ENCODE data around the gene TUBGCP3.

Gene TUBGCP3

DNA sequence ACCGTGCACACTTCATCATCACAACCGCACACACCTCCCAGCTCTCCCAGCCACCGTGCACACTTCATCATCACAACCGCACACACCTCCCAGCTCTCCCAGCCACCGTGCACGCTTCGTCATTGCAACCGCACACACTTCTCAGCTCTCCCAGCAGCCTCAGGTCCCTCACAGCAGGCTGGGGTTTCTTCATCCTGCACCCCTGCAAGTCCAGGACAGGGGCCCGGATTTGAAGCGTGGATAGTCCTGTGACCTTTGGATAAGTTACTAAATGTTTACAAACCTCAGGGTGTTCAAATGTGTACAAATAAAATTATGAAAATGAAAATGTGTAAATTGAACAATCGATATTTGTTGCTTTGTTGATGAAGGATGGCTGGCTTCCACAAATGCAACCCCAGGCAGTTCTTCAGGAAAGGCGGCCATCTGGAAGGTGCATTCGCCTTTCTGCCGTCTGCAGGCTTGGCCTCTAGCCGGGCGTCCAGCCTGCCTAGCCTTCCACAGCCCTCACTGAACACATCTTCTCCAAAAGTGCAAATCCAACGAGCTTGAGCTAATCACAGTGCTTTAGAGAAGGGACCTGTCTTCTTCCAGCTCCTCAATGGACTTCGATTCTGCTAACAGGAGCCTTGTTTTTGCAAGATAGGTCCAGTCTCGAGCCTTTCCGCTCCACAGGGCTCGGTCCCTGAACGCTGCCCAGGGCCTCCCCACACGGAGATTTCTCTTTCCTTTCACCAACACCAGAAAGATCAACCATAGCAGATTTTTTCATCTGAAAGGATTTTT lies 137.6 kb downstream of the TUBGCP3 start:
- DNase-seq: no peak

DNA sequence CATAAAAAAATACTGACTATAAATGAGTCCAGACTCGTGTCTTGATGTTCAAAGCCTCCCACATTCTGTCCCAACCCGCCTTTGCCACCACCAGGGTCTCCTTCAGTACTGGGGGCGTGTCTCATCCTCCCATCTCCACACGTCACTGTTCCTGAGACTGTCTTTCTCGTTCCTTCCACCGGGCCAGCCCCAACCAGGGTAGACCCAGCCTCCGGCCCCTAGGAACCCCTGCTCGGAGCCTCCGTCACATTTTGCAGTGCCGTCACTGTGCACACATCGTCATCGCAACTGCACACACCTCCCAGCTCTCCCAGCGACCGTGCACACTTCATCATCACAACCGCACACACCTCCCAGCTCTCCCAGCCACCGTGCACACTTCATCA lies 138.4 kb downstream of the TUBGCP3 start:
- DNase-seq: no peak

DNA sequence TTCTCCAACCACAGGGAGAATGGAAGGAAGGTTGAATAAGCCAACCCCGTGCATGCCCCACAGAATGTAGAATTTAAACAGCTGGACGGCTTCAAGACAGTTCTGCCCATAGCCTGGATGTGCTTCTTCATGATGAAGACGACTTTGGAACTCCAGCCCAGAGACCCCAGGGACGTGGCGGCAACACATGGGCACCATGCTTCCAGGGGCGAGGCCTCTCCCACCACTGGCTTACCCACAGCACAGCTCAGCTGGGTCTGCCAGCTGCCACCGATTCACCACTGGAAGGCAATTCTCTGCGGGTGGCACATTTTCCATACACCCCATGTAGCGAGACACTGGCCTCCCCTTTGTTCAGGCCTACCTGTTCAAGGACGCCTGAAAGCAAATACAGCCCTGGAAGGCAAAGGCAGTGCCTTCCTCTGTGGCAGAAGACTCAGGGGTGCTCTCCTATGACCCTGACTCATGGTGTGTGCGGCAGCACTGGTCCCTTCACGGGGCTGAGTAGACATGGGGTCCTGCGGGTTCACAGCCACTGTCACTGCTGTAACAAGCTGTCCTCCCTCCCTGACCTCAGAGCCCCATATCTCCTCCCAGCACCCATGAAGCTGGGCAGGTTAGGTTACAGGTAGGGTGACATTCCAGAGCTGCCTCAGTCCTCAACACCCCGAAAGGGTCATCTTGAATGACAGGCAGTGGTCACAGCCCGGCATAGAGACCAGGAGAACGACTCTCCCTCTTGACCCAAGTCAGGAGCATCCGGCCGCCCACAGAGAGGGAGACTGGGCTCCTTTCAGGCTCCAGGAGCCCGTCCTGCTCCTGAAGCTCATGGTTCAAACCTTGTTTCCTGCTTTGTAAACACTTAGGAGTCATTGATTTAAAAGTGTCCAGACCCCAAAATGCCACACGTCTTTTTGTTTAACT lies 139.1 kb downstream of the TUBGCP3 start:
- DNase-seq: no peak

DNA sequence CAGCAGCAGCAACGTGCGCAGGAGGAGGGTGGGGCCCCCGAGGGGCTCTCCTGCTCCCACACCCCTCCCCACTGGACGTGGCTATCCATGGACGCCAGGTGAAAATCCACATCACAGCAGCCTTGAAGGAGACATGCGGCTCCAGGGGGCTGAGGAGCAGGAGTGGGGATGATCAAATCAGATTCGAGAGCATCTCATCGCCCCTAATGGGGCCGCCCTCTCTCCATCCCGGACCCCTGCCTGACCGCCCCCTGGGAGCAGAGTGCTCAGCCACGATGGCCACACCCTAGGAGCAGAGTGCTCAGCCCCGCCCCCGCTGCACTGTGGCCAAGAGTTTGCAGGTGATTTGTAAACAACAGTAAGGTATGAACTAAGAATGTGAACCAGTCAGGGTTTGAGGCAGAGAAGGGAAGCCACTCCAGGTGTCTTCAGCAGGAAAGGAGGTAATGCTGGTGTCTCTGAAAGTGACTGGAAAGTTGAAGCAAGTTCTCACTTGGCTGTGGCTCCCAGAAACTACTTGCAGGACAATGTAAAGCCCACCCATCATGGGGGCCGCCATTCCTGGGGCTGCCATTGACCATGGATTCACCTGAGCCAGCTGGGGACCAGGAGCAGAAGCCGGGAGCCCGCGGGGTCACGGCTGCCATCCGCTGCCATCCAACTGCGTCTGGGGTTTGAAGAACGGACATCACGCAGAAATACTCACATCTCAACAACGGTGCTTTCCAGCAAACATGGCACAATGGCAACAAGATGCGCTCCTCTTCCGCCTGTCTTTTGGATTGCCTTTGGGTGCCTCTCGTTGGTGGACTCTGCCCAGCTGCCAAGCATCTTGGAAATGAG lies 140.0 kb downstream of the TUBGCP3 start:
- no peak for DNase-seq

DNA sequence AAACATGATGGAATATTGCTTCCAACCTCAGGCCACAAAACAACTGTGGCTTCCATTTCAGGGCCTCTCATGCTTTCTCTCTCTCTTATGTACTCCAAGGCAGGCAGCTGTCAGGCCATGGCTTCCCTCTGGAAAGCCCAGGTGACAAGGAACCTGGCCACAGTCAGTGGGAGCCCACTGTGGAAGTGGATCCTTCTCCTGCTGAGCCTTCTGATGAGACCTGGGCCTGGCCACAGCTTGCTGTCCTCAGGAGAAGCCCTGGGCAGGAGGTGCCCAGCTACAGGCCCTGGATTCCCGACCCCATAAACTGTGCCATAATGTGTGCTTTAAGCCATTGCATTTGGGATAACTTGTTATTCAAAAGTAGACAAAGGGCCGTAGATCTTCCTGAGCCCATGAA lies 140.6 kb downstream of the TUBGCP3 start:
- DNase-seq: no peak

DNA sequence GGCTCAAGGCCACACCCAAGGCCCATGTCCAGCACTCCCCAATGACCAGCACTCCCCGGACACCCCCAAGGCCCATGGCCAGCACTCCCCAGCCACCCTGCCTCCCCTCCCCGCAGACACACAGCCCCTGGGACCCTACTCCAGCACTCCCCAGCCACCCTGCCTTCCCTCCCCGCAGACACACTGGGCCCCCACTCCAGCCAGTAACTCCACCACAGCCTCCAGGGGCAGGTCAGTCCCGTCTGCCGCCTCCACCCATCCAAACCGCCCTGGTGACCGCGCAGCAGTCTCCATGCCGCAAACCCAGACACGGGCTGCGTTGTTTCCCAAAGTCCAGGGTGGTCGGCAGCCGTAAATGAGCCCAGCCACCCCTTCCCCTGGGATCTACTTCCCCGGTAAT lies 141.1 kb downstream of the TUBGCP3 start:
- DNase-seq: no peak

DNA sequence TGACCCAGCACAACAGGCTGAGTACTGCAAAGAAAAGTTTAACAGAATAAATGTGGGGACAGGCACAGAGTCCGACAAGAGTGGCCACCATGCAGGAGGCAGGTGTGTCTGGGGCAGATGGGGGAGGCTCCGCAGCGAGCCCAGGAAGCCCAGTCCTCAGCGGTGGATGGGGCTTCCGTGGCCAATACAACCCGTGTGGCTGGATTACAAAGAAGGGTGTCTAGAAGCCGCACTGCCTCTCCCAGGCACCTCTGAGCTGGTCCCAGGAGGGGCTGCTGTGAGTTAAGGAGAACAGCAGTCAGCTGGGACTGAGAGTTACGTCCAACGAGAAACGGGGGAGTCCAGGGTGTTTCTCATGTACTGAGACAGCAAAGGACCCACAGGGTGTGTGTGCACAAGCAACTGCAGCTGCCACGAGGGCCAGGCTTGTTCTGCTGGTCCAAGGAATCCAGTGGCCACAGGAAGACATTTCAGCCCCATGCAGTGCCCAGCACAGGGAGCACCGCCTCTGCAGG lies 141.5 kb downstream of the TUBGCP3 start:
- DNase-seq: no peak

DNA sequence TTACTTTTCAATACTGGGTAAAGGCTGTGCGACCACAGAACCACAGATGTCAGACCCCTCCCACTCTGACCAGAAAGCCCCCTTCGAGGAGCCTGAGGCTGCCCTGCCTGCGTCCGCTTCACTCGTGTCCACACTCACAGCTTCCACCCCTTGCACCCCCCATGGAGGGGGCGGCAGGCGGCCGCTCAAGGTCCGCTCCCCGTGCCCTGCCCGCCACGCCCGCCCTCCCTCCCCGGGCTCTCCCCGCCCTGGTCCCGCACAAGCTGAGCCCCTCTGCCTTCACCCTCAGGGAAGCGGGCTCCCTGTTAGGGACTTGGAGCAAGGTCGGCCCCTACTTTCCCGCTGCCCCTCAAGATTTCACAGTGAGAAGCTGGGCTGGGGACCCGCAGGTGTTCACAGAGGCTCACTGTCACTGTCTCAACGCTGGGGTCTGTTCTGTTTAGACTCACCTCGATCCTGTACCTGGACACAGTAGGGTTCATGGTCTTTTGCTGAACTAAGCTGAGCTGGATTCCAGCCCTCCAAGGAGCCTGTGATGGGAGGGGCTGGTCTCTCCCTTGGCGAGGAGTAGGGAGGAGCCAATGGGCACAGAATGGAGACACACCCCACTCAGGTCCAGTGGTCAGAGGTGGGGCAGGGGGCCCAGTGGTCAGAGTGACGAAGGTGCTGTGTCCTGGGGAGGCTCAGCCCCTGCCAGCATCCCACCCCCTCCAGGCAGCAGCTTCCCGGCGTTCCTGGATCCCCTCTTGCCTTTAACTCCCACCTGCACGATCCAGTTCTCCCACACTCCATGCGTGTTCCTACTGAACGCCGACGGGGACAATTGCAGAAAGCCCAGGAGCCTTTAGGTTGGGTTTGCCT lies 142.3 kb downstream of the TUBGCP3 start:
- DNase-seq: no peak

DNA sequence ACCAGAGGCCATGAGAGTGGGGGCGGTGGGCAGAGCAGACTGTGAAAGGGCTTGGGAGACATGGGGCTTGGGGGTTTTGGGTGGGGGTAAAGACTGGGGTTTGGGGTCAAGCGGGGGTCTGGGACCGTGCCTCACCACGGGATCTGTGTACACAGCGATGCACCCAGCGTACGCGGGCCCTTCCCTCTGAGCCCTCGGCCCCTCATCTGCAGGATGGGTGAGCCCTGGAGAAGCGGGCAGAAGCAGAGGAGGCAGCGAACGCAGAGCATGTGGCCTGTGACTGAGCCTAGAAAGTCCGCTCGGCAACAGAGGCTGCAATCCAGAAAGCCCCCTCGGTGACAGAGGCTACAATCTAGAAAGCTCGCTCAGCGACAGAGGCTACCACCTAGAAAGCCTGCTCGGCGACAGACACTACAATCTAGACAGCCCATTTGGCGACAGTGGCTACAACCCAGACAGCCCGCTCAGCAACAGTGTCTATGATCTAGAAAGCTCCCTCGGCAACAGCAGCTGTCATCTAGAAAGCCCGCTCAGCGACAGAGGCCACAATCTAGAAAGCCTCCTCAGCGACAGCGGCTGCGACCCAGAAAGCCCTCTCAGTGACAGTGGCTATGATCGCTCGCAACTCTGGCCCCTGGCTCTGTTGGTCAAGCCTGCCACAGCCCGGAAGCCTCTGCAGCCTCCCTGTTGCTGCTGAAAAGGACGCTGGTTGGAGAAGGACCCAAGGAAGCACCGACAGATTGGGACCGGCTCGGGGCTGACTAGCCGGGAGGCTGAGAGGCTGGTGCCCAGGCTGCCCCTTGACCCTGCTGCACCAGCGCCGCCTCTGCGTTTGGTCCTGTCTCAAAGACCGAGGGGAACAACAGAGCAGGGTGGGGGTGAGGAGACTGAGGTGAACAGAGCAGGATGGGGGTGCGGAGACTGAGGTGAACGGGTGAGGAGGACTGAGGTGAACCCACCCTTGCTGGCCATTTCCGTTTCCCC lies 143.2 kb downstream of the TUBGCP3 start:
- no peak for DNase-seq

DNA sequence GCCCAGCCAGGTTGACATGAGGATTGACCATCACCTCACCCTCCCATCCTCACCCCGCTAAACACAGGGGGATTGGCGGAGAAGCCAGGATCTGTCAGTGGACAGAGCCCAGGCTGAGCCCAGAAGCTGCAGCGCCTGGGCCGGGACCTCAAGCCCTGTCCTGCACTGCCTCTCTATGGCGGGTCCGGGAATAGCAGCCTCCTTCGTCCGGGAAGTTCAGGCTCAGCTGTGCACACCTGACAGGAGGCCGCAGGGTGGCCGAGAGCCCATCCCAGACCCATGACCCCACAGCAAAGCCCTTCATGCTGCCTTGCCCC lies 144.0 kb downstream of the TUBGCP3 start:
- DNase-seq: peak; percentile 79

DNA sequence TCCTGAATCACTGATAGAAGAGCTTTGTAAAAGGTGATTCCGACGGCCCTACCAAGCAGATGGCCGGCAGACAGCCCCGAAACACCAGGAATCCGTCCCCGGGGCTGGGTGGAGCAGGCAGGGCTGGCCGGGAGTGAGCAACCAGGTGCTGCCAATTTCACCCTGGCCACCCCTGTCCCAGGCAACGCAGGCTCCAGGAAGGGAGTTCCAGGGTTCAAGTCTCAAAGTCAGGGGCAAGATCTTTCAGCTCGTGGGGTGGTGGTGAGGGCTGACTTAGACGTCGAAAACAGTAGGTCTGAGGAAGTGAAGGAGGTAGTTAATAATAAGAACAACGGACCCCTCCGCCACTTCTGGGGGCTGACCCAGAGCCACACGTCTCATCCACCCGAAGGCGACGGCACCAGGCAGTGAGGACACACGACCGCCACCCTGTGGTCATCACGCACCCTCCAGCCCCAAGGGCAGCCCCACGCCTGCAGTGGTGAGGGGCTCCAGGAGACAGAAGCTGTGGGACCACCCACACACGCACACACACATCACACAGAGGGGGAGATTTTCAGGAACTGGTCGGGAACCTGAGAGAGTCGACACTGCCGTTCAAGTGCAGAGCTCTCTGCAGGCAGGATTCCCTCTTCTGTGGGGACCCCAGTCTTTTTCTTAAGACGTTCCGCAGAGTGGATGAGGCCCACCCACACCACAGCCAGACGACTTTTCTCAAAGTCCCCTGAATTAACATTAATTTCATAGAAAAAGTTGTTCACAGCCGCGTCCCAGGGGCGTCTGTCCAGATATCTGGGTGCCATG lies 144.6 kb downstream of the TUBGCP3 start:
- peak; percentile 13 for DNase-seq

DNA sequence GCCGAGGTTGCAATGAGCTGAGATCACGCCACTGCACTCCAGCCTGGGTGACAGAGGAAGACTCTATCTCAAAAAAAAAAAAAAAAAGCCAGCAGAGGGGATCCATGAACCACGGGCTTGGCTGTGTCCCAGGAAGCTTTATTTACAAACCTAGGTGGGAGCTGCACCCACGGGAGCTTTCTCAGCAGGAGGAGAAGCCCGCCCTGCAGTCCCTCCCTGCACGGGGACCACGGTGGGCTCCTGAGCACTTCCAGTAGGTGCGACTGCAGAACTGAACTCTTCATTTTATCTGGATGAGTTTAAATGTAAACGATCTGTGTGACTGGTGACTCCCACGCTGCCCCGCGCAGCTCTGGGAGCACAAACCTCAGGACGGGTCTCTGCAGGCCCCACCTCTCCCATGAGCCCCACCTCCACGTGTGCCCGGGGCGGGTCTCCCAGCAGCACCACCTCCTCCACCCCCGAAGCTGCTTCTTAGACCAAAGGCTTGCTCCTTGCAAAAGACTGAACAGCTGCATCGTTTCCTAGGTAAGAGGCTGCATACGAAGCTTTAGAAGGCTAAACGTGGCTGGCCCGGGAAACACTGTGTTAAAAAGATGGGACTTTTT lies 145.4 kb downstream of the TUBGCP3 start:
- DNase-seq: no peak

DNA sequence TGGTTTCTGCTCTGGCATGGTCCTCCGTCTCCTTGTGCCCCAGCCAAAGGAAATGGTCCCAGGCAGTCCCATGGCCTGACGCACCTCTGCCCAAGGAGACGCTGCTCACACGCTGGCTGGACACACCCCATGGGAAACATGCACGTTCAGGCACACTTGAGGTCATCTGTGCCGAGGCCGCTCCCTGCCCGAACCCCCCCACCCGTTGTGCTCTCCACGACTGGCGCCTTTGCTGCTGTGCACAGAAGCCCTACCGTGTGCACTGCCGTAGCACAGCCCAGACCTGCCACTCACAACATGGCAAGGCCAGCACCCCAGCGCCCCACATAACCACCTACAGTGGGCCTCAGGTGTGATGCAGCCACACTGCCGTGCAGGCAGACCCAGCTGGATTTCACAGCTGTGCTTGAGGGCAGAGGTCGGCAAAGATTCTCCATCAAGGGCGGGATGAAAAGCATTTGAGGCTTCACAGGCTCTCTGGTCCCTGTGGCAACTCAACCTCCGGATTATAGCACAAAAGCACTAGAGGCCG lies 146.1 kb downstream of the TUBGCP3 start:
- DNase-seq: no peak

DNA sequence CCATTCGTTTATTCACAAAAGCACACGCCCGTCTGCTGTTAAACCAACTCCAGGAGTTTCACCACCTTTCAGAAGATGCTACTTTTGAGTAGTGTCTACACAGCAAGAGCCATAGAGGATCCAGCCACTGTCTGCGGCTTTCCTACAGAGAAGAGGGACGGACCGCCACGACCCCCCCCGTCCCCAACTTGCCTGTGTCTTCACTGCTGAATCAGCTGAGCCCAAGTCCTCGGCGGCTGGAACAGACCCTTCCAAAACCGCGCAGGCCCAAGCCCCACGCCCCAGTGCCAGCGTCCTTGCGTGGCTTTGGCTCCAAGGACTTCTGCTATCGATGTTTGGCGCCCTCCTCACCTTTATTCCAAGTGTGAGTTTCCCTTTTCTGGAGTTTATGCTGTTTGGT lies 146.7 kb downstream of the TUBGCP3 start:
- no peak for DNase-seq

DNA sequence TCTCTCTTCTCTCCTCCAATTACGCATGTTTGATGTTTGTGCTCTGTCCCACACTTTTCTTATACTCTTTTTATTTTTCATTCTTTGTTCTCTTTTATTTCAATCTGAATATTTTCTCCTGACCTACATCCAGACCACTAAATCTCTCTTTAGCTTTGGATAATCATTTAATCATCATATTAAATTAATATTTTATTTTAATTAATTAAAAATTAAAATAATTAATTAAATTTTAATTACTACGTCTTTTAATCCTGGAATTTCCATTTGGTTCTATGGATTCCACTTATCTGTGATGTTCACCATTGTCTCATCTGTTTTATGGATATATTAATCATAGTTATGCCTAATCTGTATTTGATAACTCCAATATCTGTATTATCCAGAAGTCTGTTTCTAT lies 149.4 kb downstream of the TUBGCP3 start:
- no peak for DNase-seq

DNA sequence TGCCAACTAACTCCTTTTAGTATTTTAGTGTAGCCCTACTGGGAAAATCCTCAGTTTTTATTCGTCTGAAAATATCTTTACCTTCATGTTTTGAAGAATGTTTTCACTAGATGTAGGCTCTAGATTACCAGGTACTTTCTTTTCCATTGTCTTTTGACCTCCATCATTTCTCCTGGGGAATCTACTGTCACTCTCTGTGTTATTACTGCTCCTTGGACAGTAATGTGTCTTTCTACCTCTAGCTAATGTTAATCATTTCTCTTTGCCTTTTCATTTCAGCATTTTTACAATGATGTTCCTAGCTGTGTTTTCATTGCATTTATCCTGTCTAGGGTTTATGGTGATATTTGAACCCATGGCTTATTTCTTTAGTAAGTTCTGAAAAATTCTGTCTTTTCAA lies 149.9 kb downstream of the TUBGCP3 start:
- DNase-seq: no peak

DNA sequence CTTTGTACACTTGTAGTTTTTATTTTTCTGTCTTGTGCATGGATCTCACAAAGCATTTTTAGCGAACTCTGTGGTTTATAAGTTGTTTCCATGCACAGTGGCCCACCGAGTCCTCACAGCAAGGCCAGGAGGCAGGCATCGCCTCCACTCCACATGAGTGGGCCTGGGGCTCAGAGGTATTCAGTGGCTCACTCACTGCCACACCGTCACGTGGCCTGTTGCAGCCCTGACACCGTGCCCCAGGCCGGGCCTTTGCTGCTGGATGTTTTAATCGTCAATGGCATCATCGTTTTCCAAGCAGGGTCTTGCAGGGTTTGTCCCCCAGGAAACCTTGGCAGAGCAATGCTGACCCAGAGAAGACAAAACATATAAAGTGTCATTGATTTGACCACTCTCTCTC lies 152.0 kb downstream of the TUBGCP3 start:
- no peak for DNase-seq

Data from OCI-M1 (cell line).